HepG2 (cell line): ENCODE results near the gene CHPF. TPM values are rescaled to one million over a fixed set of nuclear protein-coding genes. Genes with fewer than 3 reads are reported as not detected.

Experiments used
- ARNT ChIP-seq: fragments of 450-650 bp; IDR thresholded peaks from 2 replicates; pipeline ENCODE4 v1.6.1; 2017
- JUNB ChIP-seq: sonication (generic); formaldehyde crosslinking; IDR thresholded peaks from 2 replicates; pipeline ENCODE4 v1.8.0; 2022; ENCODE audit warnings: missing genetic modification reagents, mild to moderate bottlenecking, borderline replicate concordance
- LRRFIP1 ChIP-seq: sonication (generic); formaldehyde crosslinking; conservative IDR thresholded peaks from 2 replicates; pipeline ENCODE4 v1.4.0; 2020; ENCODE audit warnings: missing genetic modification reagents
- MXI1 ChIP-seq: IDR thresholded peaks from 3 replicates; pipeline ENCODE4 v1.6.1; 2012; ENCODE audit warnings: low read depth, low read length, inconsistent platforms, borderline replicate concordance
- NFATC3 ChIP-seq: sonication (generic); formaldehyde crosslinking; IDR thresholded peaks from 2 replicates; pipeline ENCODE4 v1.5.1; 2020; ENCODE audit warnings: mild to moderate bottlenecking, missing genetic modification reagents
- ZFP62 ChIP-seq: sonication (generic); formaldehyde crosslinking; IDR thresholded peaks from 2 replicates; pipeline ENCODE4 v1.4.0; 2020; ENCODE audit warnings: missing genetic modification reagents
- ZNF564 ChIP-seq: sonication (generic); formaldehyde crosslinking; IDR thresholded peaks from 2 replicates; pipeline ENCODE4 v1.8.1; 2023; ENCODE audit warnings: mild to moderate bottlenecking, missing genetic modification reagents
- ZNF597 ChIP-seq: sonication (generic); formaldehyde crosslinking; IDR thresholded peaks from 2 replicates; pipeline ENCODE4 v1.5.0; 2020; ENCODE audit warnings: missing genetic modification reagents
- ZNF691 ChIP-seq: sonication (generic); formaldehyde crosslinking; IDR thresholded peaks from 2 replicates; pipeline ENCODE4 v1.4.0; 2020; ENCODE audit warnings: missing genetic modification reagents, low read depth, mild to moderate bottlenecking, borderline replicate concordance
- polyA plus RNA-seq, 8 experiments: library from polyadenylated mRNA; depleted of rRNA in 3 of 8; stranded (reverse) in 7 of 8; unstranded in 1 of 8; fragments of >200 nt; fragmentation: Illumina TruSeq in 4 of 8; extraction: Trizol in 4 of 8; gene quantifications; 2 replicates each; pipeline versions ENCODE4 v1.2.1 to v1.2.3, GENCODE V29; 2011 to 2016; ENCODE audit warnings: low read depth in 4 of 8, missing spikeins in 1 of 8, mixed read lengths in 1 of 8; ENCODE audit not compliant: insufficient read depth in 1 of 8
- total RNA-seq, 5 experiments: library from RNA; depleted of rRNA; stranded (reverse); fragments of >200 nt; fragmentation: Illumina TruSeq; extraction: Trizol; gene quantifications; 2 replicates each; pipeline ENCODE4 v1.2.3, GENCODE V29; 2016; ENCODE audit warnings: low read depth in 1 of 5
- TF ChIP-seq, protein P1 (sequence below): sonication (generic); formaldehyde crosslinking; IDR thresholded peaks from 2 replicates; pipeline ENCODE4 v1.4.0; 2020; ENCODE audit warnings: mild to moderate bottlenecking, missing genetic modification reagents

CHPF gene
- total and polyA plus RNA-seq, 2 of the 13 experiments (the other 11 are each of a cell fraction or from before 2014, with no cell fraction given): 79.6 to 111 TPM

DNA sequence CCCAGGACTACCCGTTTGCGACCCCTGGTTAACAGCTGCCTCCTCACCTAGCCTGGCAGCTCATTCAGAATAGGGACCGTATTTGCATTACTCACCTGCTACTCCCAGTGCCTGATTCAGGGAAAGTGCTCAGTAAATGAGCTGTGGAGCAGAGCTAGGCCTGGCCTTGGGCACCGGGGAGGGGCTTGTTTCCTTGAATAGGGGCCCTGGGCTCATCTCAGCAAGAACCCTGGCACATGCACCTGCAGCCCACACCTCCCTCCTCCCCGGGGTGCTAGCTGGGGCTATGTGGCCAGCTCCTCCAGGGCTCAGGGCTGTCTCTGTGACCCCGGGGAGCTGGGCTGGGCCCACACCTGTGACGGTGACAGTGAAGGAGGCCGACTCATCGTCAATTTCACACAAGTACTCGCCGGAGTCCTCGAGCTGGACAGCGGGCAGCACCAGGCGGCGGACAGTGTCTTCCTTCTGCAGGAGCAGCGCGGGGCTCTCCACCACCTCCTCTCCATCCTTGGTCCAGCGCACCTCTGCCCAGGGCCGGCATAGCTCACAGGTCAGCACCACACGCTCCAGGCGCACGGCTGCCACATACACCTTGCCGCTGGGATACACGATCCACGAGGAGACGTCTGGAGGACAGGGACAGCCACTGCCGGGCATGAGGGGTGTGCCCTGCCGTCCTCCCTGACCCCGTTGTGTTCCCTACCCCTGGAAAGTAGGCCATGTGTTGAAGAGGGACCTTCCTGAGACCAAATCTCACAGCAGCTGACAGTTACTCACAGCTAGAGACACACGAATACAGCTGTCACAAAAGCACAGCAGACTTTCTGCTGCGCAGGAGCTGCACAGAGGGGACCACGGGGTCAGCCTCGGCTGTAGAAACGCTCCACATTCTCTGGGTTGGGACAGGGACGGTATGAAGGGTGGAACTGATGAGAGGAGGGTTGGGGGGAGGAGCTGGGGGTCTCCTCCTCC is 18.7 kb upstream of the CHPF start (continued):
- TF ChIP-seq, protein P1, sequence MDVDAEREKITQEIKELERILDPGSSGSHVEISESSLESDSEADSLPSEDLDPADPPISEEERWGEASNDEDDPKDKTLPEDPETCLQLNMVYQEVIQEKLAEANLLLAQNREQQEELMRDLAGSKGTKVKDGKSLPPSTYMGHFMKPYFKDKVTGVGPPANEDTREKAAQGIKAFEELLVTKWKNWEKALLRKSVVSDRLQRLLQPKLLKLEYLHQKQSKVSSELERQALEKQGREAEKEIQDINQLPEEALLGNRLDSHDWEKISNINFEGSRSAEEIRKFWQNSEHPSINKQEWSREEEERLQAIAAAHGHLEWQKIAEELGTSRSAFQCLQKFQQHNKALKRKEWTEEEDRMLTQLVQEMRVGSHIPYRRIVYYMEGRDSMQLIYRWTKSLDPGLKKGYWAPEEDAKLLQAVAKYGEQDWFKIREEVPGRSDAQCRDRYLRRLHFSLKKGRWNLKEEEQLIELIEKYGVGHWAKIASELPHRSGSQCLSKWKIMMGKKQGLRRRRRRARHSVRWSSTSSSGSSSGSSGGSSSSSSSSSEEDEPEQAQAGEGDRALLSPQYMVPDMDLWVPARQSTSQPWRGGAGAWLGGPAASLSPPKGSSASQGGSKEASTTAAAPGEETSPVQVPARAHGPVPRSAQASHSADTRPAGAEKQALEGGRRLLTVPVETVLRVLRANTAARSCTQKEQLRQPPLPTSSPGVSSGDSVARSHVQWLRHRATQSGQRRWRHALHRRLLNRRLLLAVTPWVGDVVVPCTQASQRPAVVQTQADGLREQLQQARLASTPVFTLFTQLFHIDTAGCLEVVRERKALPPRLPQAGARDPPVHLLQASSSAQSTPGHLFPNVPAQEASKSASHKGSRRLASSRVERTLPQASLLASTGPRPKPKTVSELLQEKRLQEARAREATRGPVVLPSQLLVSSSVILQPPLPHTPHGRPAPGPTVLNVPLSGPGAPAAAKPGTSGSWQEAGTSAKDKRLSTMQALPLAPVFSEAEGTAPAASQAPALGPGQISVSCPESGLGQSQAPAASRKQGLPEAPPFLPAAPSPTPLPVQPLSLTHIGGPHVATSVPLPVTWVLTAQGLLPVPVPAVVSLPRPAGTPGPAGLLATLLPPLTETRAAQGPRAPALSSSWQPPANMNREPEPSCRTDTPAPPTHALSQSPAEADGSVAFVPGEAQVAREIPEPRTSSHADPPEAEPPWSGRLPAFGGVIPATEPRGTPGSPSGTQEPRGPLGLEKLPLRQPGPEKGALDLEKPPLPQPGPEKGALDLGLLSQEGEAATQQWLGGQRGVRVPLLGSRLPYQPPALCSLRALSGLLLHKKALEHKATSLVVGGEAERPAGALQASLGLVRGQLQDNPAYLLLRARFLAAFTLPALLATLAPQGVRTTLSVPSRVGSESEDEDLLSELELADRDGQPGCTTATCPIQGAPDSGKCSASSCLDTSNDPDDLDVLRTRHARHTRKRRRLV (CRISPR knock-in tag): no peak
- TF ChIP-seq JUNB (CRISPR knock-in tag) (no peak), MXI1 (0 out of 3 replicates have a peak, but pooled peaks have one; percentile 4), ZFP62 (CRISPR knock-in tag) (no peak), ZNF597 (CRISPR knock-in tag) (no peak), NFATC3 (CRISPR knock-in tag) (no peak), ZNF564 (no peak), ARNT (no peak), ZNF691 (CRISPR knock-in tag) (peak; percentile 60; the same call in 1 of the 2 replicates), LRRFIP1 (CRISPR knock-in tag) (no peak)
